ENCODE measurements around the gene ULK4. TPM values are rescaled to one million over a fixed set of nuclear protein-coding genes. Genes with fewer than 3 reads are reported as not detected.

ULK4 gene
- total RNA-seq, 2 experiments from 2014 or later, result 9.5 to 10.8 TPM

- H3K27ac Mint-ChIP-seq, result no peak overlapping the region
- ChIA-PET CTCF (no interaction called here), POLR2A (no interaction called here)
- H3K36me3 Mint-ChIP-seq, result no peaks in the 10 kb centered on the region
- no peaks in the 10 kb centered on the region for H3K9me3 Mint-ChIP-seq
- H3K4me3 Mint-ChIP-seq, result no peak overlapping the region
- DNase-seq, result no peak
- H3K4me1 Mint-ChIP-seq (ENCODE audit: low read depth), result no peaks in the 10 kb centered on the region
- intact Hi-C loops (cut with micrococcal nuclease), result no loop called here
- no peaks in the 10 kb centered on the region for H3K27me3 Mint-ChIP-seq
Observed at GRCh38 chr3:41598402-41599126, 363.3 kb downstream of the ULK4 start.

GRCh38 chr3:41593774-41594173 is 368.1 kb downstream of the ULK4 start:
- CTCF ChIA-PET, result no interaction called here

GRCh38 chr3:41592753-41593510 is 369.0 kb downstream of the ULK4 start:
- ChIA-PET POLR2A (no interaction called here), CTCF (no interaction called here)
- Mint-ChIP-seq H3K4me1 (ENCODE audit: low read depth) (no peaks in the 10 kb centered on the region), H3K9me3 (no peaks in the 10 kb centered on the region), H3K27me3 (no peaks in the 10 kb centered on the region), H3K4me3 (no peak overlapping the region), H3K27ac (no peak overlapping the region), H3K36me3 (no peaks in the 10 kb centered on the region)
- no peak for DNase-seq
- intact Hi-C loops (cut with micrococcal nuclease), result no loop called here

More at GRCh38 chr3:41593774-41594173, 368.1 kb downstream of the ULK4 start:
- Mint-ChIP-seq H3K27me3 (no peaks in the 10 kb centered on the region), H3K9me3 (no peaks in the 10 kb centered on the region), H3K4me1 (ENCODE audit: low read depth) (no peaks in the 10 kb centered on the region), H3K27ac (no peak overlapping the region), H3K4me3 (no peak overlapping the region), H3K36me3 (no peaks in the 10 kb centered on the region)
- DNase-seq, result no peak
- intact Hi-C loops (cut with micrococcal nuclease), result no loop called here
- POLR2A ChIA-PET, result interaction anchor here (0.6 kb wide), 1 partner anchor 954 kb away, joined by 3 read pairs; no protein-coding TSS in a partner anchor

- ChIA-PET CTCF (no interaction called here), POLR2A (no interaction called here)
- Mint-ChIP-seq H3K9me3 (no peaks in the 10 kb centered on the region), H3K4me1 (ENCODE audit: low read depth) (peaks cover 3% of the 10 kb centered on the region), H3K36me3 (peaks cover 8% of the 10 kb centered on the region), H3K4me3 (no peak overlapping the region), H3K27ac (no peak overlapping the region), H3K27me3 (no peaks in the 10 kb centered on the region)
- DNase-seq, result no peak
- intact Hi-C loops (cut with micrococcal nuclease), result no loop called here
Observed at GRCh38 chr3:41583014-41583413, 378.9 kb downstream of the ULK4 start.

- POLR2A ChIA-PET, result no interaction called here
- Mint-ChIP-seq H3K27ac (no peak overlapping the region), H3K9me3 (no peaks in the 10 kb centered on the region), H3K4me1 (ENCODE audit: low read depth) (peaks cover 3% of the 10 kb centered on the region), H3K27me3 (no peaks in the 10 kb centered on the region), H3K4me3 (no peak overlapping the region), H3K36me3 (peaks cover 8% of the 10 kb centered on the region)
- CTCF ChIA-PET, result no interaction called here
- DNase-seq, result no peak
- intact Hi-C loops (cut with micrococcal nuclease), result no loop called here
Observed at GRCh38 chr3:41581700-41582099, 380.2 kb downstream of the ULK4 start.

- POLR2A ChIA-PET, result no interaction called here
Observed at GRCh38 chr3:41580274-41580959, 381.5 kb downstream of the ULK4 start.

GRCh38 chr3:41579861-41580260 is 382.0 kb downstream of the ULK4 start:
- Mint-ChIP-seq H3K27me3 (no peaks in the 10 kb centered on the region), H3K4me3 (no peak overlapping the region), H3K36me3 (peaks cover 8% of the 10 kb centered on the region), H3K27ac (no peak overlapping the region), H3K4me1 (ENCODE audit: low read depth) (no peaks in the 10 kb centered on the region), H3K9me3 (no peaks in the 10 kb centered on the region)
- ChIA-PET POLR2A (no interaction called here), CTCF (no interaction called here)
- DNase-seq, result no peak
- intact Hi-C loops (cut with micrococcal nuclease), result no loop called here

More at GRCh38 chr3:41580274-41580959, 381.5 kb downstream of the ULK4 start:
- DNase-seq, result no peak
- Mint-ChIP-seq H3K27ac (no peak overlapping the region), H3K27me3 (no peaks in the 10 kb centered on the region), H3K9me3 (no peaks in the 10 kb centered on the region), H3K4me3 (no peak overlapping the region), H3K4me1 (ENCODE audit: low read depth) (no peaks in the 10 kb centered on the region), H3K36me3 (peaks cover 8% of the 10 kb centered on the region)
- intact Hi-C loops (cut with micrococcal nuclease), result no loop called here
- CTCF ChIA-PET, result no interaction called here

GRCh38 chr3:41578798-41579197 is 383.1 kb downstream of the ULK4 start:
- Mint-ChIP-seq H3K27ac (no peak overlapping the region), H3K27me3 (no peaks in the 10 kb centered on the region), H3K9me3 (no peaks in the 10 kb centered on the region), H3K4me3 (no peak overlapping the region), H3K4me1 (ENCODE audit: low read depth) (no peaks in the 10 kb centered on the region), H3K36me3 (peaks cover 8% of the 10 kb centered on the region)
- ChIA-PET POLR2A (no interaction called here), CTCF (no interaction called here)
- intact Hi-C loops (cut with micrococcal nuclease), result no loop called here
- no peak for DNase-seq

- POLR2A ChIA-PET, result no interaction called here
- CTCF ChIA-PET, result no interaction called here
- no peaks in the 10 kb centered on the region for H3K27me3 Mint-ChIP-seq
Observed at GRCh38 chr3:41575724-41576123, 386.2 kb downstream of the ULK4 start.

GRCh38 chr3:41574900-41575299 is 387.0 kb downstream of the ULK4 start:
- Mint-ChIP-seq H3K4me1 (ENCODE audit: low read depth) (no peaks in the 10 kb centered on the region), H3K36me3 (peaks cover 4% of the 10 kb centered on the region), H3K27me3 (no peaks in the 10 kb centered on the region), H3K27ac (no peak overlapping the region), H3K4me3 (no peak overlapping the region), H3K9me3 (no peaks in the 10 kb centered on the region)
- intact Hi-C loops (cut with micrococcal nuclease), result no loop called here
- no peak for DNase-seq
- ChIA-PET POLR2A (no interaction called here), CTCF (no interaction called here)

More at GRCh38 chr3:41575724-41576123, 386.2 kb downstream of the ULK4 start:
- intact Hi-C loops (cut with micrococcal nuclease), result no loop called here
- Mint-ChIP-seq H3K27ac (no peak overlapping the region), H3K4me1 (ENCODE audit: low read depth) (no peaks in the 10 kb centered on the region), H3K36me3 (peaks cover 4% of the 10 kb centered on the region), H3K9me3 (no peaks in the 10 kb centered on the region), H3K4me3 (no peak overlapping the region)
- DNase-seq, result no peak

- H3K27me3 Mint-ChIP-seq, result no peaks in the 10 kb centered on the region
- CTCF ChIA-PET, result no interaction called here
- POLR2A ChIA-PET, result no interaction called here
- H3K4me1 Mint-ChIP-seq (ENCODE audit: low read depth), result no peaks in the 10 kb centered on the region
- H3K36me3 Mint-ChIP-seq, result no peaks in the 10 kb centered on the region
- no peak overlapping the region for H3K27ac Mint-ChIP-seq
- DNase-seq, result no peak
- intact Hi-C loops (cut with micrococcal nuclease), result no loop called here
- no peaks in the 10 kb centered on the region for H3K9me3 Mint-ChIP-seq
- H3K4me3 Mint-ChIP-seq, result no peak overlapping the region
Observed at GRCh38 chr3:41573591-41573990, 388.3 kb downstream of the ULK4 start.

GRCh38 chr3:41572092-41572491 is 389.8 kb downstream of the ULK4 start:
- intact Hi-C loops (cut with micrococcal nuclease), result no loop called here
- DNase-seq, result no peak
- ChIA-PET CTCF (no interaction called here), POLR2A (no interaction called here)
- Mint-ChIP-seq H3K4me3 (no peak overlapping the region), H3K36me3 (peaks cover under 1% of the 10 kb centered on the region), H3K27me3 (no peaks in the 10 kb centered on the region), H3K4me1 (ENCODE audit: low read depth) (no peaks in the 10 kb centered on the region), H3K27ac (no peak overlapping the region), H3K9me3 (no peaks in the 10 kb centered on the region)

Data from activated CD4-positive, alpha-beta memory T cell treated with anti-CD3 and anti-CD28 coated beads for 36 hours (primary cell).